Measurements from ENCODE around the gene CAB39L.
"Not testable (repeated sequence)": the region's sequence is repeated elsewhere in the genome, so short reads cannot be mapped to it uniquely, and the experiment has no call there.

The CAB39L gene

GRCh38 chr13:49342454-49342853 is 101.4 kb downstream of the CAB39L start:
- no peak for DNase-seq

GRCh38 chr13:49341941-49342340 is 101.9 kb downstream of the CAB39L start:
- no peak for DNase-seq

GRCh38 chr13:49341517-49341916 is 102.3 kb downstream of the CAB39L start:
- DNase-seq, result no peak

GRCh38 chr13:49340161-49340560 is 103.7 kb downstream of the CAB39L start:
- no peak for DNase-seq

- no peak for DNase-seq
Observed at GRCh38 chr13:49336655-49337054, 107.2 kb downstream of the CAB39L start.

GRCh38 chr13:49330546-49330864 is 113.4 kb downstream of the CAB39L start:
- DNase-seq, result no peak

- DNase-seq, result no peak
Observed at GRCh38 chr13:49329831-49330545, 113.9 kb downstream of the CAB39L start.

- DNase-seq, result not testable (repeated sequence)
Observed at GRCh38 chr13:49327145-49327544, 116.7 kb downstream of the CAB39L start.

- DNase-seq, result no peak
Observed at GRCh38 chr13:49326222-49326917, 117.5 kb downstream of the CAB39L start.

GRCh38 chr13:49323344-49323743 is 120.5 kb downstream of the CAB39L start:
- DNase-seq, result no peak

- no peak for DNase-seq
Observed at GRCh38 chr13:49322702-49323101, 121.2 kb downstream of the CAB39L start.

- no peak for DNase-seq
Observed at GRCh38 chr13:49320975-49321374, 122.9 kb downstream of the CAB39L start.

- DNase-seq, result no peak
Observed at GRCh38 chr13:49319951-49320350, 123.9 kb downstream of the CAB39L start.

GRCh38 chr13:49319551-49319950 is 124.3 kb downstream of the CAB39L start:
- DNase-seq, result no peak

GRCh38 chr13:49315756-49316482 is 127.9 kb downstream of the CAB39L start:
- DNase-seq, result no peak

- no peak for DNase-seq
Observed at GRCh38 chr13:49315036-49315565, 128.8 kb downstream of the CAB39L start.

GRCh38 chr13:49314344-49314882 is 129.5 kb downstream of the CAB39L start:
- DNase-seq, result no peak

GRCh38 chr13:49311816-49312215 is 132.0 kb downstream of the CAB39L start:
- DNase-seq, result no peak

- no peak for DNase-seq
Observed at GRCh38 chr13:49310251-49310650, 133.6 kb downstream of the CAB39L start.

GRCh38 chr13:49308921-49309408 is 134.9 kb downstream of the CAB39L start:
- DNase-seq, result no peak

GRCh38 chr13:49308097-49308875 is 135.6 kb downstream of the CAB39L start:
- DNase-seq, result no peak

- DNase-seq, result no peak
Observed at GRCh38 chr13:49307365-49307764, 136.5 kb downstream of the CAB39L start.
